ENCODE measurements around the gene RIBC2. TPM values are rescaled to one million over a fixed set of nuclear protein-coding genes. Genes with fewer than 3 reads are reported as not detected.
A peak's percentile ranks its signal among the peaks of the same experiment; 100 is the strongest.

Gene RIBC2
- polyA plus RNA-seq, 1 donor (not counting 4 experiments of a cell fraction or from before 2014, with no cell fraction given): 0.12 TPM

GRCh38 chr22:45469281-45470073 is 56.0 kb downstream of the RIBC2 start:
- peak; percentile 46 for DNase-seq (ENCODE audit: low read depth, low spot score)

GRCh38 chr22:45470871-45471270 is 57.4 kb downstream of the RIBC2 start:
- no peak overlapping the region for H2AFZ ChIP-seq (ENCODE audit: control insufficient read depth, low read length)
- no peaks in the 10 kb centered on the region for H4K20me1 ChIP-seq (ENCODE audit: control insufficient read depth, extremely low read depth, insufficient read depth, low read length)
- DNase-seq (ENCODE audit: low read depth, low spot score): no peak
- no peaks in the 10 kb centered on the region for H3K27me3 ChIP-seq (ENCODE audit: control insufficient read depth, extremely low read depth, insufficient read depth, low read length)
- no peak overlapping the region for H3K9ac ChIP-seq (ENCODE audit: control insufficient read depth, extremely low read depth, insufficient read depth, low read length)
- no peak overlapping the region for H3K27ac ChIP-seq (ENCODE audit: control insufficient read depth, insufficient read depth, low read length)
- no peak overlapping the region for H3K4me2 ChIP-seq (ENCODE audit: control insufficient read depth, extremely low read depth, insufficient read depth, low read depth, low read length)
- H3K9me1 ChIP-seq (ENCODE audit: control insufficient read depth, extremely low read depth, insufficient read depth, low read length): no peaks in the 10 kb centered on the region
- no peaks in the 10 kb centered on the region for H3K36me3 ChIP-seq (ENCODE audit: control insufficient read depth in 2 of 2, extremely low read depth in 1 of 2, insufficient read depth in 2 of 2, low read length in 2 of 2)
- H3K4me1 ChIP-seq (ENCODE audit: control insufficient read depth, extremely low read depth, insufficient read depth, low read length): peaks cover 20% of the 10 kb centered on the region
- no peak for TF ChIP-seq EZH2 (IDR thresholded peaks at IDR 0.05; ENCODE audit: low read length)
- TF ChIP-seq CTCF (optimal IDR thresholded peaks at IDR 0.05 in 1 of 3, IDR thresholded peaks at IDR 0.05 in 1 of 3, conservative IDR thresholded peaks at IDR 0.05 in 1 of 3; ENCODE audit: extremely low read depth in 1 of 3, insufficient read depth in 2 of 3, low read length in 3 of 3): no peak
- dilution Hi-C loops (cut with MboI; ENCODE audit: extremely low pct_ligation_motif_present, low sequenced_read_pairs): no loop called here
- FAIRE-seq: no peak
- no peaks in the 10 kb centered on the region for H3K79me2 ChIP-seq (ENCODE audit: control insufficient read depth, insufficient read depth, low read length)
- H3K4me3 ChIP-seq (ENCODE audit: control insufficient read depth in 2 of 3, extremely low read depth in 1 of 3, insufficient read depth in 2 of 3, low read depth in 1 of 3, low read length in 3 of 3): no peak overlapping the region
- H3K9me3 ChIP-seq (ENCODE audit: control insufficient read depth, low read depth, low read length): no peaks in the 10 kb centered on the region

More at GRCh38 chr22:45469281-45470073, 56.0 kb downstream of the RIBC2 start:
- Histone ChIP-seq H3K9me3 (ENCODE audit: control insufficient read depth, low read depth, low read length) (no peaks in the 10 kb centered on the region), H3K4me1 (ENCODE audit: control insufficient read depth, extremely low read depth, insufficient read depth, low read length) (peaks cover 20% of the 10 kb centered on the region), H3K27me3 (ENCODE audit: control insufficient read depth, extremely low read depth, insufficient read depth, low read length) (no peaks in the 10 kb centered on the region), H3K36me3 (ENCODE audit: control insufficient read depth in 2 of 2, extremely low read depth in 1 of 2, insufficient read depth in 2 of 2, low read length in 2 of 2) (no peaks in the 10 kb centered on the region), H3K79me2 (ENCODE audit: control insufficient read depth, insufficient read depth, low read length) (no peaks in the 10 kb centered on the region), H3K4me2 (ENCODE audit: control insufficient read depth, extremely low read depth, insufficient read depth, low read depth, low read length) (peak overlapping the region; percentile 91), H3K9ac (ENCODE audit: control insufficient read depth, extremely low read depth, insufficient read depth, low read length) (peak overlapping the region; percentile 57), H4K20me1 (ENCODE audit: control insufficient read depth, extremely low read depth, insufficient read depth, low read length) (no peaks in the 10 kb centered on the region), H3K4me3 (ENCODE audit: control insufficient read depth in 2 of 3, extremely low read depth in 1 of 3, insufficient read depth in 2 of 3, low read depth in 1 of 3, low read length in 3 of 3) (peak overlapping the region in 2 of 3 experiments; percentile 49 to 50), H3K9me1 (ENCODE audit: control insufficient read depth, extremely low read depth, insufficient read depth, low read length) (no peaks in the 10 kb centered on the region), H3K27ac (ENCODE audit: control insufficient read depth, insufficient read depth, low read length) (peak overlapping the region; percentile 72), H2AFZ (ENCODE audit: control insufficient read depth, low read length) (peak overlapping the region; percentile 47)
- TF ChIP-seq EZH2 (IDR thresholded peaks at IDR 0.05; ENCODE audit: low read length) (no peak), CTCF (optimal IDR thresholded peaks at IDR 0.05 in 1 of 3, IDR thresholded peaks at IDR 0.05 in 1 of 3, conservative IDR thresholded peaks at IDR 0.05 in 1 of 3; ENCODE audit: extremely low read depth in 1 of 3, insufficient read depth in 2 of 3, low read length in 3 of 3) (no peak)
- dilution Hi-C loops (cut with MboI; ENCODE audit: extremely low pct_ligation_motif_present, low sequenced_read_pairs): no loop called here
- peak; percentile 94 for FAIRE-seq

Measured in keratinocyte (primary cell).